OCI-LY7 (cell line): ENCODE measurements around the gene MDGA2. TPM values are rescaled to one million over a fixed set of nuclear protein-coding genes. Genes with fewer than 3 reads are reported as not detected.

Experiments used
- BruUV-seq: library from RNA; stranded (reverse); fragments of 400-500 nt; replicated peaks from 2 replicates; lab custom pipeline; 2021; lab: Mats Ljungman, UMichigan
- CTCF ChIA-PET: fragments of 300-600 bp; sonication (Branson Sonifier 250); formaldehyde crosslinking; loops from one replicate; lab custom pipeline; 2022; ENCODE audit warnings: antibody characterized with exemption; ENCODE audit not compliant: unreplicated experiment; lab: Charles Lee
- POLR2A ChIA-PET: fragments of 300-600 bp; sonication (Branson Sonifier 250); formaldehyde crosslinking; loops from one replicate; lab custom pipeline; 2022; ENCODE audit warnings: antibody characterized with exemption; lab: Charles Lee
- DNase-seq: peaks from one replicate; pipeline ENCODE4 v3.0.0-alpha.2; 2015; ENCODE audit warnings: low spot score
- H2AFZ ChIP-seq: fragments of 200-600 bp; sonication (generic), shearing (Covaris generic); 2 replicates; pipeline ENCODE4 v1.6.1; 2014; ENCODE audit warnings: mild to moderate bottlenecking, antibody characterized with exemption, low read length, moderate library complexity
- H3K27ac ChIP-seq: fragments of 200-600 bp; sonication (generic); 2 replicates; pipeline ENCODE4 v1.5.1; 2014; ENCODE audit warnings: mixed run types, low read depth, mild to moderate bottlenecking, moderate library complexity, low read length, inconsistent platforms; ENCODE audit not compliant: poor library complexity, severe bottlenecking
- H3K36me3 ChIP-seq: fragments of 200-600 bp; sonication (generic); 2 replicates; pipeline ENCODE4 v1.6.1; 2014; ENCODE audit warnings: mild to moderate bottlenecking, antibody characterized with exemption, low read length, moderate library complexity, mixed read lengths; ENCODE audit not compliant: insufficient read depth
- H3K4me1 ChIP-seq: fragments of 200-600 bp; sonication (generic); 2 replicates; pipeline ENCODE4 v1.5.1; 2014; ENCODE audit warnings: mild to moderate bottlenecking, low read length; ENCODE audit not compliant: insufficient read depth, poor library complexity, severe bottlenecking
- H3K4me2 ChIP-seq: fragments of 200-600 bp; sonication (generic); 2 replicates; pipeline ENCODE4 v1.6.1; 2014; ENCODE audit warnings: mild to moderate bottlenecking, low read length
- H3K4me3 ChIP-seq: fragments of 200-600 bp; sonication (generic); 2 replicates; pipeline ENCODE4 v1.5.1; 2014; ENCODE audit warnings: mild to moderate bottlenecking, low read depth, low read length; ENCODE audit not compliant: poor library complexity, severe bottlenecking
- H3K79me2 ChIP-seq: fragments of 200-600 bp; sonication (generic); 2 replicates; pipeline ENCODE4 v1.6.1; 2016; ENCODE audit warnings: low read depth, mild to moderate bottlenecking, low read length, moderate library complexity, mixed read lengths; ENCODE audit not compliant: insufficient read depth
- H3K9me2 ChIP-seq: fragments of 200-600 bp; sonication (generic); 2 replicates; pipeline ENCODE4 v1.6.1; 2016; ENCODE audit warnings: mild to moderate bottlenecking, low read length, mixed read lengths; ENCODE audit not compliant: insufficient read depth
- H3K9me3 ChIP-seq: fragments of 200-600 bp; sonication (generic); 2 replicates; pipeline ENCODE4 v1.6.1; 2014; ENCODE audit warnings: mild to moderate bottlenecking, mixed run types, low read length, mixed read lengths
- H4K20me1 ChIP-seq: fragments of 200-600 bp; sonication (generic); 2 replicates; pipeline ENCODE4 v1.6.1; 2014; ENCODE audit warnings: mild to moderate bottlenecking, antibody characterized with exemption, low read length, moderate library complexity, mixed read lengths; ENCODE audit not compliant: insufficient read depth
- CTCF ChIP-seq: fragments of 200-600 bp; sonication (generic); conservative IDR thresholded peaks from 2 replicates; pipeline ENCODE4 v1.5.1; 2014; ENCODE audit warnings: mild to moderate bottlenecking, antibody characterized with exemption, low read length, moderate library complexity, mixed read lengths
- EZH2phosphoT487 ChIP-seq: fragments of 200-600 bp; sonication (generic); IDR thresholded peaks from 2 replicates; pipeline ENCODE4 v1.6.1; 2018; ENCODE audit warnings: low read depth, borderline replicate concordance, mild to moderate bottlenecking, mixed run types, antibody characterized with exemption, low read length, moderate library complexity, mixed read lengths
- intact Hi-C: fragments of 100-400 bp; cut with micrococcal nuclease; formaldehyde crosslinking; loops from one replicate; pipeline ENCODE4 v1.10.0; 2022; ENCODE audit not compliant: unreplicated experiment
- total RNA-seq, 2 experiments: library from RNA; depleted of rRNA in 1 of 2; stranded (reverse); fragments of >200 nt in 1 of 2; shearing (Covaris generic) in 1 of 2; gene quantifications; 2 replicates each; pipeline ENCODE4 v1.2.3, GENCODE V29; 2014 to 2022

The MDGA2 gene
- total RNA-seq, 2 experiments from 2014 or later = not detected

GRCh38 chr14:47150267-47150666 lies 525.1 kb downstream of the MDGA2 start:
- DNase-seq = no peak
- Histone ChIP-seq H3K9me2 (no peaks in the 10 kb centered on the region), H3K4me1 (no peaks in the 10 kb centered on the region), H3K79me2 (no peaks in the 10 kb centered on the region), H3K27ac (no peak overlapping the region), H4K20me1 (no peaks in the 10 kb centered on the region), H2AFZ (no peak overlapping the region), H3K36me3 (no peaks in the 10 kb centered on the region), H3K4me3 (no peak overlapping the region), H3K9me3 (no peaks in the 10 kb centered on the region), H3K4me2 (no peak overlapping the region)
- POLR2A ChIA-PET = no interaction called here
- TF ChIP-seq EZH2phosphoT487 (no peak), CTCF (no peak)
- CTCF ChIA-PET = no interaction called here
- intact Hi-C loops = no loop called here
- no TSS peak for BruUV-seq

GRCh38 chr14:47149326-47149725 lies 526.1 kb downstream of the MDGA2 start:
- POLR2A ChIA-PET = interaction anchor here (0.6 kb wide), 1 partner anchor 137 kb away, joined by 3 read pairs; no protein-coding TSS in a partner anchor
- Histone ChIP-seq H3K4me2 (no peak overlapping the region), H3K9me2 (no peaks in the 10 kb centered on the region), H3K4me3 (no peak overlapping the region), H3K4me1 (no peaks in the 10 kb centered on the region), H2AFZ (no peak overlapping the region), H4K20me1 (no peaks in the 10 kb centered on the region), H3K36me3 (no peaks in the 10 kb centered on the region), H3K9me3 (no peaks in the 10 kb centered on the region), H3K79me2 (no peaks in the 10 kb centered on the region), H3K27ac (no peak overlapping the region)
- TF ChIP-seq CTCF = no peak
- no peak for TF ChIP-seq EZH2phosphoT487
- intact Hi-C loops = no loop called here
- CTCF ChIA-PET = no interaction called here
- no peak for DNase-seq
- BruUV-seq = no TSS peak

GRCh38 chr14:47148686-47149085 lies 526.7 kb downstream of the MDGA2 start:
- CTCF ChIA-PET = no interaction called here

More at GRCh38 chr14:47148686-47149085, 526.7 kb downstream of the MDGA2 start:
- no peaks in the 10 kb centered on the region for H3K4me1 ChIP-seq
- H3K27ac ChIP-seq = no peak overlapping the region
- no peaks in the 10 kb centered on the region for H3K9me3 ChIP-seq
- no peak overlapping the region for H3K4me2 ChIP-seq
- no peak for DNase-seq
- no peaks in the 10 kb centered on the region for H3K36me3 ChIP-seq
- no peak overlapping the region for H3K4me3 ChIP-seq
- intact Hi-C loops = no loop called here
- no peaks in the 10 kb centered on the region for H3K9me2 ChIP-seq
- H3K79me2 ChIP-seq = no peaks in the 10 kb centered on the region
- BruUV-seq = no TSS peak
- POLR2A ChIA-PET = interaction anchor here (0.6 kb wide), 1 partner anchor 136 kb away, joined by 3 read pairs; no protein-coding TSS in a partner anchor
- no peaks in the 10 kb centered on the region for H4K20me1 ChIP-seq
- TF ChIP-seq CTCF = no peak
- TF ChIP-seq EZH2phosphoT487 = no peak
- no peak overlapping the region for H2AFZ ChIP-seq
